ENCODE data around the gene TCF7L1. TPM values are rescaled to one million over a fixed set of nuclear protein-coding genes. Genes with fewer than 3 reads are reported as not detected.

Gene TCF7L1
- polyA plus RNA-seq, 1 of the 3 experiments (the other 2 are of a cell fraction) = 3.7 TPM

DNA sequence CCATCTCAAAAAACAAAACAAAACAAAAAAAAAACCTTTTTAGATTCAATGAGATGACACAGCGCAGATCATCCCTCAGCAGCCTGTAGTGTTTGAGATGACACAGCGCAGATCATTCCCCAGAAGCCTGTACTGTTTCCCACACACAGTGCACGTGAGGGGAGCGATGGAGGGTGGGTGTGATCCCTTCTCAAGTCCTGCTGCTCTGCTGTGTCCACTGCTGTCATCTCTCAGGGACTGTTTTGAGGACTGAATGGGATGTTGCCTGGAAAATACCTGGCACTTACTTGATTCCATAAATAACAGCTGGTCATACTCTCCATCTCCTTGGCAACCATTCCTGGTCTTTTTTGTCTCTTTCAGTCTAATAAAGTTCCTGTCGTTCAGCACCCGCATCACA is 168.9 kb downstream of the TCF7L1 start:
- Histone ChIP-seq H3F3A (replicated peaks; ENCODE audit: insufficient read depth) (peaks cover 17% of the 10 kb centered on the region), H3K9ac (no peak overlapping the region), H3K4me2 (no peak overlapping the region), H3K4me1 (ENCODE audit: control insufficient read depth in 1 of 2, insufficient read depth in 2 of 2, low read depth in 1 of 2, low read length in 1 of 2) (peaks cover 0 to 2% of the 10 kb centered on the region in 2 experiments; a peak in 2 of 4 replicates), H3K9me3 (no peaks in the 10 kb centered on the region), H3K27me3 (ENCODE audit: insufficient read depth) (no peaks in the 10 kb centered on the region), H3K4me3 (ENCODE audit: low read depth in 2 of 2, low read length in 1 of 2) (no peak overlapping the region), H2AFZ (ENCODE audit: low read depth) (no peak overlapping the region), H4K20me1 (ENCODE audit: insufficient read depth) (0 out of 2 replicates have a peak, but pooled peaks cover 5% of the 10 kb centered on the region), H3K27ac (ENCODE audit: low read depth in 2 of 2, low read length in 1 of 2) (no peak overlapping the region), H3K36me3 (replicated peaks in 1 of 2; ENCODE audit: control insufficient read depth in 1 of 2, insufficient read depth in 2 of 2, low read length in 1 of 2) (no peaks in the 10 kb centered on the region), H3K79me2 (ENCODE audit: insufficient read depth) (no peaks in the 10 kb centered on the region), H3K9me2 (no peaks in the 10 kb centered on the region)
- TF ChIP-seq JUND (IDR thresholded peaks at IDR 0.05) (no peak), GATA2 (CRISPR knock-in tag; IDR thresholded peaks at IDR 0.05) (no peak), MEF2A (IDR thresholded peaks at IDR 0.05; ENCODE audit: borderline replicate concordance, low read depth) (no peak), NFIC (IDR thresholded peaks at IDR 0.05; ENCODE audit: borderline replicate concordance) (no peak), FOXJ3 (CRISPR knock-in tag; IDR thresholded peaks at IDR 0.05) (no peak), POLR2AphosphoS5 (IDR thresholded peaks at IDR 0.05; ENCODE audit: low read depth, low read length) (no peak), RXRA (IDR thresholded peaks at IDR 0.05; ENCODE audit: borderline replicate concordance, low read depth) (no peak), FOXM1 (IDR thresholded peaks at IDR 0.05; ENCODE audit: low read depth) (no peak)
- TF ChIP-seq, protein P1, sequence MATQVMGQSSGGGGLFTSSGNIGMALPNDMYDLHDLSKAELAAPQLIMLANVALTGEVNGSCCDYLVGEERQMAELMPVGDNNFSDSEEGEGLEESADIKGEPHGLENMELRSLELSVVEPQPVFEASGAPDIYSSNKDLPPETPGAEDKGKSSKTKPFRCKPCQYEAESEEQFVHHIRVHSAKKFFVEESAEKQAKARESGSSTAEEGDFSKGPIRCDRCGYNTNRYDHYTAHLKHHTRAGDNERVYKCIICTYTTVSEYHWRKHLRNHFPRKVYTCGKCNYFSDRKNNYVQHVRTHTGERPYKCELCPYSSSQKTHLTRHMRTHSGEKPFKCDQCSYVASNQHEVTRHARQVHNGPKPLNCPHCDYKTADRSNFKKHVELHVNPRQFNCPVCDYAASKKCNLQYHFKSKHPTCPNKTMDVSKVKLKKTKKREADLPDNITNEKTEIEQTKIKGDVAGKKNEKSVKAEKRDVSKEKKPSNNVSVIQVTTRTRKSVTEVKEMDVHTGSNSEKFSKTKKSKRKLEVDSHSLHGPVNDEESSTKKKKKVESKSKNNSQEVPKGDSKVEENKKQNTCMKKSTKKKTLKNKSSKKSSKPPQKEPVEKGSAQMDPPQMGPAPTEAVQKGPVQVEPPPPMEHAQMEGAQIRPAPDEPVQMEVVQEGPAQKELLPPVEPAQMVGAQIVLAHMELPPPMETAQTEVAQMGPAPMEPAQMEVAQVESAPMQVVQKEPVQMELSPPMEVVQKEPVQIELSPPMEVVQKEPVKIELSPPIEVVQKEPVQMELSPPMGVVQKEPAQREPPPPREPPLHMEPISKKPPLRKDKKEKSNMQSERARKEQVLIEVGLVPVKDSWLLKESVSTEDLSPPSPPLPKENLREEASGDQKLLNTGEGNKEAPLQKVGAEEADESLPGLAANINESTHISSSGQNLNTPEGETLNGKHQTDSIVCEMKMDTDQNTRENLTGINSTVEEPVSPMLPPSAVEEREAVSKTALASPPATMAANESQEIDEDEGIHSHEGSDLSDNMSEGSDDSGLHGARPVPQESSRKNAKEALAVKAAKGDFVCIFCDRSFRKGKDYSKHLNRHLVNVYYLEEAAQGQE (IDR thresholded peaks at IDR 0.05; ENCODE audit: low read depth, low read length) = no peak
- TF ChIP-seq, protein P2, sequence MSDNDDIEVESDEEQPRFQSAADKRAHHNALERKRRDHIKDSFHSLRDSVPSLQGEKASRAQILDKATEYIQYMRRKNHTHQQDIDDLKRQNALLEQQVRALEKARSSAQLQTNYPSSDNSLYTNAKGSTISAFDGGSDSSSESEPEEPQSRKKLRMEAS (IDR thresholded peaks at IDR 0.05; ENCODE audit: low read depth) = no peak
- TF ChIP-seq, protein P3, sequence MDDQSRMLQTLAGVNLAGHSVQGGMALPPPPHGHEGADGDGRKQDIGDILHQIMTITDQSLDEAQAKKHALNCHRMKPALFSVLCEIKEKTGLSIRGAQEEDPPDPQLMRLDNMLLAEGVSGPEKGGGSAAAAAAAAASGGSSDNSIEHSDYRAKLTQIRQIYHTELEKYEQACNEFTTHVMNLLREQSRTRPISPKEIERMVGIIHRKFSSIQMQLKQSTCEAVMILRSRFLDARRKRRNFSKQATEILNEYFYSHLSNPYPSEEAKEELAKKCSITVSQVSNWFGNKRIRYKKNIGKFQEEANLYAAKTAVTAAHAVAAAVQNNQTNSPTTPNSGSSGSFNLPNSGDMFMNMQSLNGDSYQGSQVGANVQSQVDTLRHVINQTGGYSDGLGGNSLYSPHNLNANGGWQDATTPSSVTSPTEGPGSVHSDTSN (IDR thresholded peaks at IDR 0.05) = no peak
- TF ChIP-seq, protein P4, sequence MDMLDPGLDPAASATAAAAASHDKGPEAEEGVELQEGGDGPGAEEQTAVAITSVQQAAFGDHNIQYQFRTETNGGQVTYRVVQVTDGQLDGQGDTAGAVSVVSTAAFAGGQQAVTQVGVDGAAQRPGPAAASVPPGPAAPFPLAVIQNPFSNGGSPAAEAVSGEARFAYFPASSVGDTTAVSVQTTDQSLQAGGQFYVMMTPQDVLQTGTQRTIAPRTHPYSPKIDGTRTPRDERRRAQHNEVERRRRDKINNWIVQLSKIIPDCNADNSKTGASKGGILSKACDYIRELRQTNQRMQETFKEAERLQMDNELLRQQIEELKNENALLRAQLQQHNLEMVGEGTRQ (IDR thresholded peaks at IDR 0.05; ENCODE audit: borderline replicate concordance, low read depth, low read length) = no peak
- TF ChIP-seq, protein P5, sequence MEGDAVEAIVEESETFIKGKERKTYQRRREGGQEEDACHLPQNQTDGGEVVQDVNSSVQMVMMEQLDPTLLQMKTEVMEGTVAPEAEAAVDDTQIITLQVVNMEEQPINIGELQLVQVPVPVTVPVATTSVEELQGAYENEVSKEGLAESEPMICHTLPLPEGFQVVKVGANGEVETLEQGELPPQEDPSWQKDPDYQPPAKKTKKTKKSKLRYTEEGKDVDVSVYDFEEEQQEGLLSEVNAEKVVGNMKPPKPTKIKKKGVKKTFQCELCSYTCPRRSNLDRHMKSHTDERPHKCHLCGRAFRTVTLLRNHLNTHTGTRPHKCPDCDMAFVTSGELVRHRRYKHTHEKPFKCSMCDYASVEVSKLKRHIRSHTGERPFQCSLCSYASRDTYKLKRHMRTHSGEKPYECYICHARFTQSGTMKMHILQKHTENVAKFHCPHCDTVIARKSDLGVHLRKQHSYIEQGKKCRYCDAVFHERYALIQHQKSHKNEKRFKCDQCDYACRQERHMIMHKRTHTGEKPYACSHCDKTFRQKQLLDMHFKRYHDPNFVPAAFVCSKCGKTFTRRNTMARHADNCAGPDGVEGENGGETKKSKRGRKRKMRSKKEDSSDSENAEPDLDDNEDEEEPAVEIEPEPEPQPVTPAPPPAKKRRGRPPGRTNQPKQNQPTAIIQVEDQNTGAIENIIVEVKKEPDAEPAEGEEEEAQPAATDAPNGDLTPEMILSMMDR (IDR thresholded peaks at IDR 0.05) = no peak
- ChIA-PET POLR2A (no interaction called here), CTCF (interaction anchor here (1.3 to 9.2 kb wide), 2 partner anchors 238 to 376 kb away, joined by 7 to 230 read pairs; no protein-coding TSS in a partner anchor)
- DNase-seq = no peak
- WGBS (ENCODE audit: low lambda C conversion rate) = 91% methylated on average over 6 of the region's 6 CpGs

All from SK-N-SH (cell line).